WTC11 (cell line): ENCODE measurements around the gene GRIA2. TPM values are rescaled to one million over a fixed set of nuclear protein-coding genes. Genes with fewer than 3 reads are reported as not detected.

Experiments used
- ATAC-seq: fragments of 200-7000 bp; cut with Tn5 transposase; 2 replicates; pipeline ENCODE4 v1.10.0; 2021; ENCODE audit warnings: mild to moderate bottlenecking, moderate library complexity
- CTCF ChIA-PET: fragments of 300-600 bp; sonication (Branson Sonifier 250); formaldehyde crosslinking; loops from one replicate; lab custom pipeline; 2021; ENCODE audit warnings: antibody characterized with exemption; lab: Charles Lee
- POLR2A ChIA-PET: fragments of 350-600 bp; sonication (Branson Sonifier 250); formaldehyde crosslinking; loops from one replicate; lab custom pipeline; 2021; ENCODE audit warnings: antibody characterized with exemption; lab: Charles Lee
- DNase-seq: peaks from one replicate; pipeline ENCODE4 v3.0.0; 2021; ENCODE audit warnings: low spot score
- H3K27ac Mint-ChIP-seq: 2 replicates; pipeline ENCODE4 v1.8.0; 2021; ENCODE audit warnings: mixed read lengths
- H3K27me3 Mint-ChIP-seq: 2 replicates; pipeline ENCODE4 v1.8.0; 2021; ENCODE audit warnings: low read depth, mild to moderate bottlenecking, moderate library complexity, mixed read lengths
- H3K36me3 Mint-ChIP-seq: 2 replicates; pipeline ENCODE4 v1.8.0; 2021; ENCODE audit warnings: mixed read lengths
- H3K4me1 Mint-ChIP-seq: 2 replicates; pipeline ENCODE4 v1.8.0; 2022; ENCODE audit warnings: mixed read lengths
- H3K4me3 Mint-ChIP-seq: 2 replicates; pipeline ENCODE4 v1.8.0; 2021; ENCODE audit warnings: mild to moderate bottlenecking, moderate library complexity, mixed read lengths
- H3K9me3 Mint-ChIP-seq: 2 replicates; pipeline ENCODE4 v1.8.0; 2021; ENCODE audit warnings: mixed read lengths
- AR ChIP-seq: fragments of 250-450 bp; sonication (Bioruptor Pico); IDR thresholded peaks from 2 replicates; pipeline ENCODE4 v1.9.0; 2021; ENCODE audit warnings: mild to moderate bottlenecking
- CBFB ChIP-seq: sonication (generic); formaldehyde crosslinking; IDR thresholded peaks from 2 replicates; pipeline ENCODE4 v1.8.1; 2022; ENCODE audit warnings: mild to moderate bottlenecking, low read depth, missing genetic modification reagents
- CREM ChIP-seq: sonication (generic); formaldehyde crosslinking; IDR thresholded peaks from 2 replicates; pipeline ENCODE4 v1.8.1; 2022; ENCODE audit warnings: mild to moderate bottlenecking, missing genetic modification reagents, moderate library complexity
- CTCF ChIP-seq: fragments of 200-600 bp; IDR thresholded peaks from 2 replicates; pipeline ENCODE4 v1.8.0; 2022; ENCODE audit warnings: antibody characterized with exemption
- ESRRA ChIP-seq: sonication (generic); formaldehyde crosslinking; IDR thresholded peaks from 2 replicates; pipeline ENCODE4 v1.8.1; 2022; ENCODE audit warnings: mild to moderate bottlenecking, missing genetic modification reagents, borderline replicate concordance
- FOXK1 ChIP-seq: sonication (generic); formaldehyde crosslinking; IDR thresholded peaks from 2 replicates; pipeline ENCODE4 v1.8.0; 2022; ENCODE audit warnings: mild to moderate bottlenecking, moderate library complexity, missing genetic modification reagents
- KAT7 ChIP-seq: sonication (generic); formaldehyde crosslinking; IDR thresholded peaks from 2 replicates; pipeline ENCODE4 v1.8.1; 2023; ENCODE audit warnings: missing genetic modification reagents, mild to moderate bottlenecking, borderline replicate concordance
- NR2C2 ChIP-seq: sonication (generic); formaldehyde crosslinking; IDR thresholded peaks from 2 replicates; pipeline ENCODE4 v1.8.0; 2022; ENCODE audit warnings: mild to moderate bottlenecking, missing genetic modification reagents
- STAT6 ChIP-seq: sonication (generic); formaldehyde crosslinking; conservative IDR thresholded peaks from 2 replicates; pipeline ENCODE4 v1.8.1; 2023; ENCODE audit warnings: mild to moderate bottlenecking, low read depth, missing genetic modification reagents, moderate library complexity
- USF1 ChIP-seq: sonication (generic); formaldehyde crosslinking; IDR thresholded peaks from 2 replicates; pipeline ENCODE4 v1.8.0; 2022; ENCODE audit warnings: mild to moderate bottlenecking, missing genetic modification reagents
- ZMAT4 ChIP-seq: fragments of 250-450 bp; sonication (Bioruptor Pico); IDR thresholded peaks from 2 replicates; pipeline ENCODE4 v1.9.0; 2021; ENCODE audit warnings: mild to moderate bottlenecking
- ZNF219 ChIP-seq: sonication (generic); formaldehyde crosslinking; IDR thresholded peaks from 2 replicates; pipeline ENCODE4 v1.8.0; 2023; ENCODE audit warnings: missing genetic modification reagents, mild to moderate bottlenecking, borderline replicate concordance
- ZNF416 ChIP-seq: fragments of 250-450 bp; sonication (Bioruptor Pico); IDR thresholded peaks from 2 replicates; pipeline ENCODE4 v1.9.0; 2021; ENCODE audit warnings: mild to moderate bottlenecking, inconsistent platforms
- total RNA-seq: library from RNA; stranded (reverse); gene quantifications from 3 replicates; pipeline ENCODE4 v1.2.3, GENCODE V29; 2021

Gene GRIA2
- total RNA-seq, 1 experiment from 2014 or later, result not detected

- no peak for TF ChIP-seq ZNF219 (CRISPR knock-in tag)
- no peak for TF ChIP-seq CTCF
These were observed 94.4 kb downstream of the GRIA2 start (continued) for GRCh38 chr4:157314906-157315305.

GRCh38 chr4:157315968-157316367, 95.4 kb downstream of the GRIA2 start:
- no peak for TF ChIP-seq STAT6 (CRISPR knock-in tag)
- TF ChIP-seq ZNF416 (CRISPR knock-in tag), result no peak
- TF ChIP-seq CBFB (CRISPR knock-in tag), result no peak
- no peak for TF ChIP-seq AR (CRISPR knock-in tag)
- TF ChIP-seq FOXK1, result no peak
- TF ChIP-seq CREM, result no peak
- TF ChIP-seq, all 79 proteins: peak for 0
- no peaks in the 10 kb centered on the region for H3K27me3 Mint-ChIP-seq
- H3K4me1 Mint-ChIP-seq, result no peaks in the 10 kb centered on the region
- DNase-seq (no peak), ATAC-seq (no peak)
- no peaks in the 10 kb centered on the region for H3K36me3 Mint-ChIP-seq
- CTCF ChIA-PET, result no interaction called here
- H3K9me3 Mint-ChIP-seq, result no peaks in the 10 kb centered on the region
- POLR2A ChIA-PET, result no interaction called here
- H3K4me3 Mint-ChIP-seq, result no peak overlapping the region
- H3K27ac Mint-ChIP-seq, result no peak overlapping the region

- DNase-seq, result no peak
- no peak overlapping the region for H3K4me3 Mint-ChIP-seq
- no peak for TF ChIP-seq KAT7 (CRISPR knock-in tag)
- TF ChIP-seq NR2C2 (CRISPR knock-in tag), result no peak
- no peak for TF ChIP-seq ZMAT4 (CRISPR knock-in tag)
- no peak for TF ChIP-seq ESRRA (CRISPR knock-in tag)
- TF ChIP-seq USF1 (CRISPR knock-in tag), result no peak
- no peak for TF ChIP-seq CREM
- no peaks in the 10 kb centered on the region for H3K36me3 Mint-ChIP-seq
- no peak for ATAC-seq
- no peak overlapping the region for H3K27ac Mint-ChIP-seq
- H3K4me1 Mint-ChIP-seq, result peaks cover 3% of the 10 kb centered on the region; the same call in 1 of the 2 replicates
- H3K27me3 Mint-ChIP-seq, result no peaks in the 10 kb centered on the region
- no peaks in the 10 kb centered on the region for H3K9me3 Mint-ChIP-seq
- ChIA-PET CTCF (no interaction called here), POLR2A (no interaction called here)
These were observed 99.6 kb downstream of the GRIA2 start for GRCh38 chr4:157320092-157320491.
